Astrocyte (in vitro differentiated cells and primary cell): ENCODE measurements around the gene GPER1. TPM values are rescaled to one million over a fixed set of nuclear protein-coding genes. Genes with fewer than 3 reads are reported as not detected.

Experiments used
- DNase-seq: peaks from one replicate; pipeline ENCODE4 v3.0.0-alpha.2; 2010; ENCODE audit warnings: low read depth
- FAIRE-seq: peaks from 2 replicates; lab custom pipeline; 2011; peaks lifted over from hg19 to GRCh38; lab: Jason Lieb, UNC
- H2AFZ ChIP-seq: 2 replicates; pipeline ENCODE4 v1.6.0; 2012; ENCODE audit warnings: low read depth, low read length, inconsistent platforms
- H3K27ac ChIP-seq: 2 replicates; pipeline ENCODE4 v1.5.1; 2011; ENCODE audit warnings: low read depth, low read length, inconsistent platforms
- H3K27me3 ChIP-seq: 2 replicates; pipeline ENCODE4 v1.6.0; 2011; ENCODE audit warnings: low read length, inconsistent platforms; ENCODE audit not compliant: insufficient read depth
- H3K36me3 ChIP-seq: 2 replicates; pipeline ENCODE4 v1.5.1; 2011; ENCODE audit warnings: low read length, inconsistent platforms; ENCODE audit not compliant: insufficient read depth
- H3K4me1 ChIP-seq: 2 replicates; pipeline ENCODE4 v1.5.1; 2011; ENCODE audit warnings: low read length, inconsistent platforms; ENCODE audit not compliant: insufficient read depth
- H3K4me2 ChIP-seq: 2 replicates; pipeline ENCODE4 v1.6.0; 2012; ENCODE audit warnings: low read length, inconsistent platforms
- H3K4me3 ChIP-seq: 2 replicates; pipeline ENCODE4 v1.5.1; 2011; ENCODE audit warnings: low read depth, mild to moderate bottlenecking, low read length, inconsistent platforms; ENCODE audit not compliant: insufficient read depth
- H3K79me2 ChIP-seq: 2 replicates; pipeline ENCODE4 v1.6.0; 2012; ENCODE audit warnings: mild to moderate bottlenecking, low read length, inconsistent platforms; ENCODE audit not compliant: insufficient read depth
- H3K9ac ChIP-seq: 2 replicates; pipeline ENCODE4 v1.6.0; 2012; ENCODE audit warnings: mild to moderate bottlenecking, low read length, inconsistent platforms
- H3K9me3 ChIP-seq: 2 replicates; pipeline ENCODE4 v1.5.1; 2012; ENCODE audit warnings: low read depth, mild to moderate bottlenecking, low read length, inconsistent platforms; ENCODE audit not compliant: insufficient read depth
- H4K20me1 ChIP-seq: 2 replicates; pipeline ENCODE4 v1.6.0; 2012; ENCODE audit warnings: low read length, inconsistent platforms; ENCODE audit not compliant: insufficient read depth
- H3K27ac Mint-ChIP-seq: one replicate; pipeline ENCODE4 v1.8.0; 2021; ENCODE audit warnings: mild to moderate bottlenecking, mixed read lengths; ENCODE audit not compliant: unreplicated experiment
- H3K27me3 Mint-ChIP-seq: one replicate; pipeline ENCODE4 v1.8.0; 2021; ENCODE audit warnings: low read depth, mixed read lengths; ENCODE audit not compliant: unreplicated experiment
- H3K36me3 Mint-ChIP-seq: one replicate; pipeline ENCODE4 v1.8.0; 2021; ENCODE audit warnings: low read depth, mixed read lengths; ENCODE audit not compliant: unreplicated experiment
- H3K4me1 Mint-ChIP-seq: one replicate; pipeline ENCODE4 v1.8.0; 2021; ENCODE audit warnings: low read depth, mixed read lengths; ENCODE audit not compliant: unreplicated experiment
- H3K4me3 Mint-ChIP-seq: one replicate; pipeline ENCODE4 v1.8.0; 2021; ENCODE audit warnings: mild to moderate bottlenecking, moderate library complexity, mixed read lengths; ENCODE audit not compliant: unreplicated experiment
- H3K9me3 Mint-ChIP-seq: one replicate; pipeline ENCODE4 v1.8.0; 2021; ENCODE audit warnings: mild to moderate bottlenecking, mixed read lengths; ENCODE audit not compliant: unreplicated experiment
- CTCF ChIP-seq: IDR thresholded peaks from 2 replicates; pipeline ENCODE4 v1.5.1; 2011; ENCODE audit warnings: low read depth, mild to moderate bottlenecking, inconsistent platforms, low read length, moderate library complexity; ENCODE audit not compliant: insufficient read depth
- EZH2 ChIP-seq: IDR thresholded peaks from 2 replicates; pipeline ENCODE4 v1.6.1; 2012; ENCODE audit warnings: mild to moderate bottlenecking, low read length, inconsistent platforms; ENCODE audit not compliant: insufficient read depth
- total RNA-seq: library from RNA; stranded (reverse); gene quantifications from 2 replicates; pipeline ENCODE4 v1.2.1, GENCODE V29; 2021

GPER1 gene
- total RNA-seq, 1 donor from 2014 or later = 17.4 TPM

DNA sequence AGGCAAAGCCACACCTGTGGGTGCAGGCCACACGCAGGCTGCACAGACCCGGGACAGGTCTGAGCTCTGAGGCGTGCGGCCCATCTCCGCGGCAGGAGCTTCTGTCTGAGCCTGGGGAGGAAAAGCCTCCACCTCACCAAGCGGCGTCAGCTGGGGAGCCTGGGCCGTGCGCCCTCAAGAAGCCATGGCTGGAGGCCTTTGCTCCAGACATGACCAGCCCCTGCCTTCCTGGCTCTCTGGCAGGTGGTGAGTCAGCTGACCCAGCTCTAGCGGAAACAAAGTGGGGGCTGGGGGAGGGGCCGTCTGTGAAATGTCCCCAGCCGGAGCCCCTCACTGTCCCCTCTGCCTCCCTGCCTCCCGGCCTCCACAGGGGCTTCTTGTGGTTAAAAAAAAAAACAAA lies 12.5 kb downstream of the GPER1 start:
- H2AFZ ChIP-seq = no peak overlapping the region
- H3K4me1 Mint-ChIP-seq = peaks cover 6% of the 10 kb centered on the region
- DNase-seq (no peak), FAIRE-seq (no peak)
- H3K4me2 ChIP-seq = peak overlapping the region; percentile 41
- H3K4me3 ChIP-seq = no peak overlapping the region
- peaks cover 19% of the 10 kb centered on the region for H3K4me1 ChIP-seq
- H3K27me3 Mint-ChIP-seq = no peaks in the 10 kb centered on the region
- H3K79me2 ChIP-seq = peaks cover 24% of the 10 kb centered on the region
- peaks cover 2% of the 10 kb centered on the region for H3K9me3 Mint-ChIP-seq
- no peaks in the 10 kb centered on the region for H3K9me3 ChIP-seq
- peaks cover 95% of the 10 kb centered on the region for H4K20me1 ChIP-seq
- no peak overlapping the region for H3K4me3 Mint-ChIP-seq
- no peak overlapping the region for H3K27ac Mint-ChIP-seq
- no peaks in the 10 kb centered on the region for H3K27me3 ChIP-seq
- H3K27ac ChIP-seq = no peak overlapping the region
- no peaks in the 10 kb centered on the region for H3K36me3 ChIP-seq
- TF ChIP-seq CTCF (no peak), EZH2 (no peak)
- peaks cover 12% of the 10 kb centered on the region for H3K36me3 Mint-ChIP-seq
- no peak overlapping the region for H3K9ac ChIP-seq

GRCh38 chr7:1100834-1101562 lies 13.1 kb downstream of the GPER1 start:
- no peak for DNase-seq
- FAIRE-seq = no peak
- peak overlapping the region; percentile 41 for H3K4me2 ChIP-seq
- Mint-ChIP-seq H3K27ac (no peak overlapping the region), H3K4me1 (peaks cover 6% of the 10 kb centered on the region), H3K9me3 (peaks cover 2% of the 10 kb centered on the region), H3K27me3 (no peaks in the 10 kb centered on the region), H3K4me3 (no peak overlapping the region), H3K36me3 (peaks cover 12% of the 10 kb centered on the region)
- TF ChIP-seq EZH2 (no peak), CTCF (no peak)
- no peaks in the 10 kb centered on the region for H3K9me3 ChIP-seq
- no peaks in the 10 kb centered on the region for H3K36me3 ChIP-seq
- no peak overlapping the region for H3K9ac ChIP-seq
- H3K4me3 ChIP-seq = no peak overlapping the region
- peaks cover 95% of the 10 kb centered on the region for H4K20me1 ChIP-seq
- no peaks in the 10 kb centered on the region for H3K27me3 ChIP-seq
- peaks cover 17% of the 10 kb centered on the region for H3K4me1 ChIP-seq
- H2AFZ ChIP-seq = no peak overlapping the region
- no peak overlapping the region for H3K27ac ChIP-seq
- H3K79me2 ChIP-seq = peaks cover 27% of the 10 kb centered on the region
